ENCODE measurements around the gene CLMN. TPM values are rescaled to one million over a fixed set of nuclear protein-coding genes. Genes with fewer than 3 reads are reported as not detected.

Gene CLMN
- total RNA-seq, 4 donors from 2014 or later, result 3.8 to 10.0 (median 5.3) TPM

- 80 to 93% methylated on average over 2 to 3 of the region's 3 CpGs for WGBS, 2 donors (ENCODE audit: low coverage in 1 of 2)
- no peak for ATAC-seq
- no peak for TF ChIP-seq EP300 (IDR thresholded peaks at IDR 0.05)
- TF ChIP-seq POLR2AphosphoS5 (IDR thresholded peaks at IDR 0.05), result no peak
- no peak for TF ChIP-seq CTCF (IDR thresholded peaks at IDR 0.05)
- TF ChIP-seq POLR2A (IDR thresholded peaks at IDR 0.05), result no peak
- no peaks in the 10 kb centered on the region for H3K9me3 ChIP-seq
- no peaks in the 10 kb centered on the region for H3K36me3 ChIP-seq
- no peaks in the 10 kb centered on the region for H3K27me3 ChIP-seq
- no peak overlapping the region for H3K4me3 ChIP-seq
- peaks cover 0 to 5% (median 0%) of the 10 kb centered on the region in 3 donors for H3K4me1 ChIP-seq
- H3K27ac ChIP-seq, result no peak overlapping the region
These were observed 86.7 kb downstream of the CLMN start for GRCh38 chr14:95232894-95233584.

- no peaks in the 10 kb centered on the region for H3K36me3 ChIP-seq
- peaks cover 0 to 13% (median 0%) of the 10 kb centered on the region in 3 donors for H3K4me1 ChIP-seq
- H3K4me3 ChIP-seq, result no peak overlapping the region
- no peak overlapping the region for H3K27ac ChIP-seq
- H3K9me3 ChIP-seq, result no peaks in the 10 kb centered on the region
- peaks cover 2% of the 10 kb centered on the region for H3K27me3 ChIP-seq
- WGBS, 2 donors (ENCODE audit: low coverage in 1 of 2), result 53 to 69% methylated on average over 9 to 12 of the region's 12 CpGs
- ATAC-seq, result no peak
- no peak for TF ChIP-seq POLR2A (IDR thresholded peaks at IDR 0.05)
- no peak for TF ChIP-seq POLR2AphosphoS5 (IDR thresholded peaks at IDR 0.05)
- no peak for TF ChIP-seq EP300 (IDR thresholded peaks at IDR 0.05)
- TF ChIP-seq CTCF (IDR thresholded peaks at IDR 0.05), result no peak
These were observed 87.6 kb downstream of the CLMN start for GRCh38 chr14:95231966-95232633.

- Histone ChIP-seq H3K36me3 (no peaks in the 10 kb centered on the region), H3K4me3 (no peak overlapping the region), H3K27ac (no peak overlapping the region), H3K9me3 (no peaks in the 10 kb centered on the region), H3K27me3 (peaks cover 18% of the 10 kb centered on the region), H3K4me1 (peaks cover 0 to 11% (median 0%) of the 10 kb centered on the region in 3 donors)
- no peak for ATAC-seq
- TF ChIP-seq EP300 (IDR thresholded peaks at IDR 0.05) (no peak), POLR2A (IDR thresholded peaks at IDR 0.05) (no peak), POLR2AphosphoS5 (IDR thresholded peaks at IDR 0.05) (no peak), CTCF (IDR thresholded peaks at IDR 0.05) (no peak)
- 80 to 98% methylated on average over 3 to 4 of the region's 6 CpGs for WGBS, 2 donors (ENCODE audit: low coverage in 1 of 2)
These were observed 90.0 kb downstream of the CLMN start for GRCh38 chr14:95229749-95230148.

GRCh38 chr14:95228240-95228639 is 91.5 kb downstream of the CLMN start:
- ATAC-seq, result no peak

More at GRCh38 chr14:95228240-95228639, 91.5 kb downstream of the CLMN start:
- H3K4me3 ChIP-seq, result no peak overlapping the region
- H3K36me3 ChIP-seq, result no peaks in the 10 kb centered on the region
- no peak for TF ChIP-seq POLR2AphosphoS5 (IDR thresholded peaks at IDR 0.05)
- TF ChIP-seq POLR2A (IDR thresholded peaks at IDR 0.05), result no peak
- TF ChIP-seq EP300 (IDR thresholded peaks at IDR 0.05), result no peak
- TF ChIP-seq CTCF (IDR thresholded peaks at IDR 0.05), result no peak
- H3K27me3 ChIP-seq, result peaks cover 18% of the 10 kb centered on the region
- H3K27ac ChIP-seq, result no peak overlapping the region
- H3K9me3 ChIP-seq, result no peaks in the 10 kb centered on the region
- 84 to 100% methylated on average over 1 to 7 of the region's 7 CpGs for WGBS, 2 donors (ENCODE audit: low coverage in 1 of 2)
- peaks cover 0 to 11% (median 0%) of the 10 kb centered on the region in 3 donors for H3K4me1 ChIP-seq

Data from gastroesophageal sphincter (tissue), 4 donors.